Neutrophil (primary cell): Measurements from ENCODE around the gene LRRC46.
A peak's percentile ranks its signal among the peaks of the same experiment; 100 is the strongest.

Source experiments
- H3K27ac ChIP-seq: fragments of 200-600 bp; sonication (generic); 2 replicates; pipeline ENCODE4 v1.5.1; 2016; ENCODE audit warnings: mild to moderate bottlenecking, moderate library complexity
- H3K27me3 ChIP-seq: fragments of 200-600 bp; sonication (generic); 2 replicates; pipeline ENCODE4 v1.6.0; 2016; ENCODE audit warnings: mild to moderate bottlenecking
- H3K36me3 ChIP-seq: fragments of 200-600 bp; sonication (generic); 2 replicates; pipeline ENCODE4 v1.5.1; 2017
- H3K4me1 ChIP-seq, 2 experiments: fragments of 200-600 bp in 1 of 2; sonication (generic) in 1 of 2; 1 replicate in 1 of 2; 2 replicates in 1 of 2; pipeline versions ENCODE4 v1.5.1 to v1.6.1; 2013 to 2016; ENCODE audit warnings: low read depth in 1 of 2, low read length in 1 of 2, mild to moderate bottlenecking in 1 of 2, moderate library complexity in 1 of 2; ENCODE audit not compliant: control insufficient read depth in 1 of 2, insufficient read depth in 1 of 2
- H3K4me3 ChIP-seq, 2 experiments: fragments of 200-600 bp in 1 of 2; sonication (generic) in 1 of 2; 1 replicate in 1 of 2; 2 replicates in 1 of 2; pipeline ENCODE4 v1.5.1; 2013 to 2016; ENCODE audit warnings: low read depth in 1 of 2, low read length in 1 of 2, mild to moderate bottlenecking in 1 of 2, moderate library complexity in 1 of 2
- H3K9me3 ChIP-seq: fragments of 200-600 bp; sonication (generic); 2 replicates; pipeline ENCODE4 v1.5.1; 2016
- CTCF ChIP-seq: fragments of 200-600 bp; sonication (generic); IDR thresholded peaks from 2 replicates; pipeline ENCODE4 v1.5.1; 2016; ENCODE audit warnings: antibody characterized with exemption

LRRC46 gene

GRCh38 chr17:47820033-47820789 lies 11.3 kb upstream of the LRRC46 start:
- H3K27me3 ChIP-seq, result no peaks in the 10 kb centered on the region
- H3K4me1 ChIP-seq, result peaks cover 13 to 25% of the 10 kb centered on the region in 2 experiments
- H3K9me3 ChIP-seq, result no peaks in the 10 kb centered on the region
- peaks cover 60% of the 10 kb centered on the region for H3K36me3 ChIP-seq
- H3K4me3 ChIP-seq, result no peak overlapping the region
- no peak for TF ChIP-seq CTCF
- no peak overlapping the region for H3K27ac ChIP-seq

GRCh38 chr17:47821031-47821423 lies 10.4 kb upstream of the LRRC46 start:
- Histone ChIP-seq H3K27ac (peak overlapping the region; percentile 56), H3K27me3 (no peaks in the 10 kb centered on the region), H3K4me3 (peak overlapping the region; percentile 41 to 54), H3K9me3 (no peaks in the 10 kb centered on the region), H3K36me3 (peaks cover 60% of the 10 kb centered on the region), H3K4me1 (peaks cover 13 to 25% of the 10 kb centered on the region in 2 experiments)
- TF ChIP-seq CTCF, result no peak

- H3K9me3 ChIP-seq, result no peaks in the 10 kb centered on the region
- peaks cover 13 to 25% of the 10 kb centered on the region in 2 experiments for H3K4me1 ChIP-seq
- H3K36me3 ChIP-seq, result peaks cover 60% of the 10 kb centered on the region
- no peaks in the 10 kb centered on the region for H3K27me3 ChIP-seq
- peak within 1 kb of the TSS; percentile 56 for H3K27ac ChIP-seq
- H3K4me3 ChIP-seq, result peak within 1 kb of the TSS; percentile 41 to 54
- no peak for TF ChIP-seq CTCF
Measured at GRCh38 chr17:47821424-47822391, 9.8 kb upstream of the LRRC46 start, which contains the start of gene OSBPL7. TSS of gene OSBPL7 (minus strand) at chr17:47821794. CDS start at chr17:47820278, 1,516 bp downstream.

- TF ChIP-seq CTCF, result no peak
- H3K9me3 ChIP-seq, result no peaks in the 10 kb centered on the region
- H3K27ac ChIP-seq, result no peak overlapping the region
- H3K36me3 ChIP-seq, result peaks cover 58% of the 10 kb centered on the region
- H3K4me3 ChIP-seq, result no peak overlapping the region
- no peaks in the 10 kb centered on the region for H3K27me3 ChIP-seq
- peaks cover 13 to 25% of the 10 kb centered on the region in 2 experiments for H3K4me1 ChIP-seq
Measured at GRCh38 chr17:47822785-47823184, 8.7 kb upstream of the LRRC46 start.

GRCh38 chr17:47823519-47823918 lies 8.0 kb upstream of the LRRC46 start:
- TF ChIP-seq CTCF, result no peak
- Histone ChIP-seq H3K27me3 (no peaks in the 10 kb centered on the region), H3K4me3 (no peak overlapping the region), H3K4me1 (peaks cover 13 to 25% of the 10 kb centered on the region in 2 experiments), H3K36me3 (peaks cover 58% of the 10 kb centered on the region), H3K9me3 (no peaks in the 10 kb centered on the region), H3K27ac (no peak overlapping the region)
